Brain microvascular endothelial cell (primary cell): ENCODE results near the gene CD47.

Experiments used
- DNase-seq: peaks from one replicate; pipeline ENCODE4 v3.0.0-alpha.2; 2020
- H3K27ac ChIP-seq: fragments of 250-450 bp; sonication (Bioruptor Pico); 2 replicates; pipeline ENCODE4 v1.5.1; 2020; ENCODE audit warnings: mild to moderate bottlenecking, moderate library complexity
- H3K27me3 ChIP-seq: fragments of 250-450 bp; sonication (Bioruptor Pico); replicated peaks from 2 replicates; pipeline ENCODE4 v1.5.1; 2020; ENCODE audit warnings: mild to moderate bottlenecking
- H3K36me3 ChIP-seq: fragments of 250-450 bp; sonication (Bioruptor Pico); replicated peaks from 2 replicates; pipeline ENCODE4 v1.5.1; 2020; ENCODE audit warnings: mild to moderate bottlenecking
- H3K4me3 ChIP-seq: 2 replicates; pipeline ENCODE4 v1.5.1; 2011; ENCODE audit warnings: low read depth, mild to moderate bottlenecking, control low read depth, low read length, moderate library complexity
- in situ Hi-C: cut with HindIII; loops from 2 replicates; pipeline ENCODE4 v1.10.0; 2017; ENCODE audit warnings: low sequenced_read_pairs, low pct_ligation_motif_present
- TF ChIP-seq, protein P1 (sequence below): IDR thresholded peaks from 2 replicates; pipeline ENCODE4 v1.5.1; 2011; ENCODE audit warnings: low read depth, mild to moderate bottlenecking, moderate library complexity, low read length, control low read depth, inconsistent platforms; ENCODE audit errors: missing control alignments

CD47 gene

DNA sequence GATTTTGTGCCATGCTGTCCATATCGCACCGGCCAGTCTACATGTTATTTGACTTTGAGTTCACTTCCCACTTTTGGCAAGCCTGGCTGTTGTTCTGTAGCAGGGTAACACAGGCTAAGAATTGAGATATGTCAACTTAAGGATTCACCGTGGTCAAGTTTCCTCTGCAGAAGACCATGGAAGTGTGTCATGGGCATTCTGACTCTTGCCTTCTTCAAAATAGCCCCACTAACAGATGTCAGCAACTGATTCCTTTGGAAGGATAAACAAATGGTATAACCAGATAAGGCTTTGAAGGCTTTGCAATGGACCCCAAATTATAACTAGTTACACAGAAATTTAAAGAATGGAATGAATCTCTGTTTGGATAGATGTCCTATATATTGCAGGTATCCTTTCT is 20.1 kb upstream of the CD47 start:
- in situ Hi-C loops, result no loop called here
- H3K27me3 ChIP-seq, result no peaks in the 10 kb centered on the region
- no peak overlapping the region for H3K4me3 ChIP-seq
- H3K27ac ChIP-seq, result no peak overlapping the region
- TF ChIP-seq, protein P1, sequence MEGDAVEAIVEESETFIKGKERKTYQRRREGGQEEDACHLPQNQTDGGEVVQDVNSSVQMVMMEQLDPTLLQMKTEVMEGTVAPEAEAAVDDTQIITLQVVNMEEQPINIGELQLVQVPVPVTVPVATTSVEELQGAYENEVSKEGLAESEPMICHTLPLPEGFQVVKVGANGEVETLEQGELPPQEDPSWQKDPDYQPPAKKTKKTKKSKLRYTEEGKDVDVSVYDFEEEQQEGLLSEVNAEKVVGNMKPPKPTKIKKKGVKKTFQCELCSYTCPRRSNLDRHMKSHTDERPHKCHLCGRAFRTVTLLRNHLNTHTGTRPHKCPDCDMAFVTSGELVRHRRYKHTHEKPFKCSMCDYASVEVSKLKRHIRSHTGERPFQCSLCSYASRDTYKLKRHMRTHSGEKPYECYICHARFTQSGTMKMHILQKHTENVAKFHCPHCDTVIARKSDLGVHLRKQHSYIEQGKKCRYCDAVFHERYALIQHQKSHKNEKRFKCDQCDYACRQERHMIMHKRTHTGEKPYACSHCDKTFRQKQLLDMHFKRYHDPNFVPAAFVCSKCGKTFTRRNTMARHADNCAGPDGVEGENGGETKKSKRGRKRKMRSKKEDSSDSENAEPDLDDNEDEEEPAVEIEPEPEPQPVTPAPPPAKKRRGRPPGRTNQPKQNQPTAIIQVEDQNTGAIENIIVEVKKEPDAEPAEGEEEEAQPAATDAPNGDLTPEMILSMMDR, result no peak
- no peaks in the 10 kb centered on the region for H3K36me3 ChIP-seq
- DNase-seq, result no peak

DNA sequence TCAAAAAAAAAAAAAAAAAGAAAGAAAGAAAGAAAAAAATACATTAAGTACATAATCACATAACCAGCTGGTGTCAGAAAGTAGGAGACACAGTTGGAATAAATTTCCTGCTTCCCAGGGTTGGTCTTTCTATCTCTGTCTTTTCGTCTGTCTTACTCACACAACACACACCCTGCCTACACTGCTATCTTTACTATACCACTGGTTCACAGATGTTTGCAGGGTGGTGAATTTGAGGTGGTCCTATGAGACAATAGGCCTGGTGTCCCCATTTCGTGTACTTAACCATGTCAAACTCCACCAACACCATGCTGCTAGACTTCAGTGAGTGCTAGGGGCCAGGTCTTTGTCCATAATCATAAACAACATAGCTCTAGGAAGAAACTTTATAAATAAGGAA is 17.6 kb upstream of the CD47 start:
- no peaks in the 10 kb centered on the region for H3K36me3 ChIP-seq
- H3K4me3 ChIP-seq, result no peak overlapping the region
- H3K27ac ChIP-seq, result no peak overlapping the region
- DNase-seq, result no peak
- in situ Hi-C loops, result no loop called here
- TF ChIP-seq, protein P1, result no peak
- H3K27me3 ChIP-seq, result no peaks in the 10 kb centered on the region

DNA sequence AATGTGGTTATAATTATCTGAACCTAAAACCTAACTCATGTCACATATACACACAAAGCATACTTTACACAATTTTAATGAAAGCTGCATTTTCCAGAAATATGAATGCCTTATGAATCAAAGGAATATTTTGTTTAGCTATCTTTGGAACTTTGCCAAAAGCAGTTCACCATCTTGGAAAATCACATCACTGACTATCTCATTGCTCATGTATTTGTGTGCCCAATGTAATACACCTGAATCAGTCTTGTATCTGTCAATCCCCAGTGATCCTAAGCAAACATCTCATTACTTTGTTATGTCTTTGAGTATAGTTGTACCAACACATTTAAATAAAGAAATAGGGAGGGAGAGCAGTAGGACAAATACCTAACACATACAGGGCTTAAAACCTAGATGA is 15.6 kb upstream of the CD47 start:
- Histone ChIP-seq H3K36me3 (no peaks in the 10 kb centered on the region), H3K27ac (no peak overlapping the region), H3K4me3 (no peak overlapping the region), H3K27me3 (no peaks in the 10 kb centered on the region)
- no peak for DNase-seq
- TF ChIP-seq, protein P1, result no peak
- in situ Hi-C loops, result no loop called here

DNA sequence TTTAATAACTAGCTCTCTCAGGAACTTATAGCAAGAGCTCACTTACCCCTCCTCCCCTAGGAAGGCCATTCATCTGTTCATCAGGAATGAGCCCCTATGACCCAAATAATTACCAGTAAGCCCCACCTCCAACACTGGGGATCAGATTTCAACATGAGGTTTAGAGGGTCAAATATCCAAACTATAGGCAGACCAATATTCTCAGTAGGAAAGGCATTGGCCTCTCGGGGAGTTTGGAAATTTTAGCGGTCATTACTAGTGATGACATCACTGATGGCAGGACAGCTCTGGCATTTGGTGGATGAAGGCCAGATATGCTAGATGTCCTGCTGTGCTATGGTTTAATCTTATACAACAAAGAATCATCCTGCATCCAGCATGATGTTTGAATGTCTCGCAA is 15.2 kb upstream of the CD47 start:
- Histone ChIP-seq H3K4me3 (no peak overlapping the region), H3K27me3 (no peaks in the 10 kb centered on the region), H3K36me3 (no peaks in the 10 kb centered on the region), H3K27ac (no peak overlapping the region)
- TF ChIP-seq, protein P1, result no peak
- DNase-seq, result peak; percentile 71
- in situ Hi-C loops, result no loop called here

DNA sequence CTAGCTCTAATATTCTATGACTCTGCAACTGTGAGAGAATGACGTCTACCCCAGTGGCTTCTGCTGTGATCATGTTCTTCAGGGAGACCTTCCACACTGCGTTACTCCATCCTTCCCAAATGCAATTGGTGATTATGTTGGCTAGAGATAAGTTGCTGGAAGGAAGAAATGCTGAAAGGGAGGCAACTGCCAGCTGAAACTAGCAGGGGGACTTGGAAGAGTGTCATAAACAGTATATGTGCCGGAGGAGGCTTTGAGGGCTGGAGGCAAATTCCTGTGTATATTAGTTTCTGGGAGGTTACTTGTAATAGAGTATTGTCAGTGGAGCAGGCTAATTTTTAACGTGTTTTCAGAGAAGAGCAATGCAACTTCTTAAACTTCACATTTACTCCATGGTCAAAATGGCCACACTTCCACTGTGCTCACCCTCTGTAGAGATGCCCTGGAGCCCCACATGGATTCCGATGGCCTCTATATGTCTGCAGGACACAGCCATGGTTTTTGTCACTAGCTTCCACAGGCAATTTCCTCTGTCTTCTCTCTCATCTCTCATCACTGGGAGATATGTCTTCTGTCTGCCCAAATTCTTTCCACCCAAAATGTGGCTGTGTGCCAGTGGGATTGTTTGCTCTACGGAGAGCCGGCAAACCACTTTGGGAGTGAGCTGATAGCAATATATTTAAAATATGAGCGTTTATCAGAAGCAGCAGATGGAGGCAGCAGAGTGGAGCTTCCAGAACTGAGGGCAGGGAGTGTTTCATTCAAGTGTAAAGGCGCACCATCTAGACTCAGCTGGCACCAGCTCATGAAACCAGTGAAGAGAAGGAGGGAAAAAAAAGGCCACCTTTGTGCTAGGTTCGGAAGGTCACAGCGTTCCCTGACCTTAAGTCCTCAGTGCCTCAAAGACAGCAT is 13.3 kb upstream of the CD47 start:
- no peaks in the 10 kb centered on the region for H3K27me3 ChIP-seq
- H3K4me3 ChIP-seq, result no peak overlapping the region
- in situ Hi-C loops, result no loop called here
- peak; percentile 44 for DNase-seq
- no peak overlapping the region for H3K27ac ChIP-seq
- H3K36me3 ChIP-seq, result no peaks in the 10 kb centered on the region
- TF ChIP-seq, protein P1, result no peak
